Measurements from ENCODE around the gene SLC5A4. TPM values are rescaled to one million over a fixed set of nuclear protein-coding genes. Genes with fewer than 3 reads are reported as not detected.

The SLC5A4 gene
- total RNA-seq, 1 experiment from 2014 or later = not detected

DNA sequence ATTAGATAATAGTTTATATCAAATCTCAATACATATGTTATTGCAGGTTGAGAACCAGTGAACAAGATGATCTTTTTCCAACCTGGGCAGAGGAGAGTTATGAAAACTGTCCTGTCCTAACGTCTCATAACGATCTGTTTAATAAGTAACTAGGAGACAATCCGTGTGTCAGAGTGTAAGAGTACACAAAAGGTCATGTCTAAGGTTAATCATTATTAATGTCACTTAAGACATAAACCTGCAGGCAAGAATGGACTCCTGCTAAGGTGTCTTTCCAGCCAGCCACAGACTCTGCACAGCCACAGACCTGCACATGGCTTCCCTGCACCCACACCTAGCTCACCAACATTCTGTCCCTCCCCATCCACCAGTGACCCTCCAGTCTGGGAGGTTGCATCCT, 10.1 kb downstream of the SLC5A4 start:
- Histone ChIP-seq H4K20me1 (ENCODE audit: insufficient read depth) (no peaks in the 10 kb centered on the region), H3K4me1 (replicated peaks; ENCODE audit: insufficient read depth) (no peaks in the 10 kb centered on the region), H3K79me2 (ENCODE audit: low read depth) (no peaks in the 10 kb centered on the region), H2AFZ (no peak overlapping the region), H3K36me3 (ENCODE audit: low read depth) (no peaks in the 10 kb centered on the region), H3K9me2 (ENCODE audit: insufficient read depth) (no peaks in the 10 kb centered on the region), H3K27ac (no peak overlapping the region), H3F3A (ENCODE audit: insufficient read depth, low read depth) (no peaks in the 10 kb centered on the region), H3K9me3 (ENCODE audit: insufficient read depth, low read depth) (no peaks in the 10 kb centered on the region; the same call in 1 of the 2 replicates), H3K4me3 (no peak overlapping the region), H3K27me3 (ENCODE audit: insufficient read depth, low read depth) (peaks cover 59% of the 10 kb centered on the region), H3K4me2 (no peak overlapping the region)
- DNase-seq = no peak
- TF ChIP-seq EZH2 (IDR thresholded peaks at IDR 0.05; ENCODE audit: low read depth) = no peak
- TF ChIP-seq, protein P1, sequence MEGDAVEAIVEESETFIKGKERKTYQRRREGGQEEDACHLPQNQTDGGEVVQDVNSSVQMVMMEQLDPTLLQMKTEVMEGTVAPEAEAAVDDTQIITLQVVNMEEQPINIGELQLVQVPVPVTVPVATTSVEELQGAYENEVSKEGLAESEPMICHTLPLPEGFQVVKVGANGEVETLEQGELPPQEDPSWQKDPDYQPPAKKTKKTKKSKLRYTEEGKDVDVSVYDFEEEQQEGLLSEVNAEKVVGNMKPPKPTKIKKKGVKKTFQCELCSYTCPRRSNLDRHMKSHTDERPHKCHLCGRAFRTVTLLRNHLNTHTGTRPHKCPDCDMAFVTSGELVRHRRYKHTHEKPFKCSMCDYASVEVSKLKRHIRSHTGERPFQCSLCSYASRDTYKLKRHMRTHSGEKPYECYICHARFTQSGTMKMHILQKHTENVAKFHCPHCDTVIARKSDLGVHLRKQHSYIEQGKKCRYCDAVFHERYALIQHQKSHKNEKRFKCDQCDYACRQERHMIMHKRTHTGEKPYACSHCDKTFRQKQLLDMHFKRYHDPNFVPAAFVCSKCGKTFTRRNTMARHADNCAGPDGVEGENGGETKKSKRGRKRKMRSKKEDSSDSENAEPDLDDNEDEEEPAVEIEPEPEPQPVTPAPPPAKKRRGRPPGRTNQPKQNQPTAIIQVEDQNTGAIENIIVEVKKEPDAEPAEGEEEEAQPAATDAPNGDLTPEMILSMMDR (conservative IDR thresholded peaks at IDR 0.05) = no peak
- CTCF ChIA-PET = no interaction called here
- intact Hi-C loops (cut with micrococcal nuclease; ENCODE audit: unreplicated experiment) = no loop called here
- POLR2A ChIA-PET (ENCODE audit: unreplicated experiment) = no interaction called here
- BruUV-seq (replicated peaks) = no TSS peak

DNA sequence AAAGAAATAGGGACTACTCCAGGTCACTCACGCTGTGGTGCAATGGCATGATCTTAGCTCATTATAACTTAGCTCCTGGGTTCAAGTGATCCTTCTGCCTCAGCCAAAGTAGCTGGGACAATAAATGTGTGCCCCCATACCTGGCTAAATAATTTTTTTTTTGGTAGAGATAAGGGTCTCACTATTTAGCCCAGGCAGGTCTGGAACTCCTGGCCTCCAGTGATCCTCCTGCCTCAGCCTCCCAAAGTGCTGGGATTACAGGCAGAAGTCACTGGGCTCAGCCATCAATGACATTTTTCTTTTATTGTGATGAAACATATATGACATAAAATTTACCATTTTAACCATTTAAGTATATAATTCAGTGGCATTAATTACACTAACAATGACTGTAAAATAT, 10.6 kb downstream of the SLC5A4 start:
- no TSS peak for BruUV-seq (replicated peaks)
- no peak overlapping the region for H3K4me3 ChIP-seq
- intact Hi-C loops (cut with micrococcal nuclease; ENCODE audit: unreplicated experiment) = no loop called here
- no peaks in the 10 kb centered on the region for H3K4me1 ChIP-seq (replicated peaks; ENCODE audit: insufficient read depth)
- DNase-seq = no peak
- ChIA-PET CTCF (no interaction called here), POLR2A (ENCODE audit: unreplicated experiment) (no interaction called here)
- no peaks in the 10 kb centered on the region; the same call in 1 of the 2 replicates for H3K9me3 ChIP-seq (ENCODE audit: insufficient read depth, low read depth)
- H3K9me2 ChIP-seq (ENCODE audit: insufficient read depth) = no peaks in the 10 kb centered on the region
- H3K4me2 ChIP-seq = no peak overlapping the region
- no peaks in the 10 kb centered on the region for H4K20me1 ChIP-seq (ENCODE audit: insufficient read depth)
- peaks cover 54% of the 10 kb centered on the region for H3K27me3 ChIP-seq (ENCODE audit: insufficient read depth, low read depth)
- no peak overlapping the region for H2AFZ ChIP-seq
- no peak overlapping the region for H3K27ac ChIP-seq
- TF ChIP-seq EZH2 (IDR thresholded peaks at IDR 0.05; ENCODE audit: low read depth) = no peak
- TF ChIP-seq, protein P1 (conservative IDR thresholded peaks at IDR 0.05) = no peak
- H3K36me3 ChIP-seq (ENCODE audit: low read depth) = no peaks in the 10 kb centered on the region
- H3F3A ChIP-seq (ENCODE audit: insufficient read depth, low read depth) = no peaks in the 10 kb centered on the region
- H3K79me2 ChIP-seq (ENCODE audit: low read depth) = no peaks in the 10 kb centered on the region

DNA sequence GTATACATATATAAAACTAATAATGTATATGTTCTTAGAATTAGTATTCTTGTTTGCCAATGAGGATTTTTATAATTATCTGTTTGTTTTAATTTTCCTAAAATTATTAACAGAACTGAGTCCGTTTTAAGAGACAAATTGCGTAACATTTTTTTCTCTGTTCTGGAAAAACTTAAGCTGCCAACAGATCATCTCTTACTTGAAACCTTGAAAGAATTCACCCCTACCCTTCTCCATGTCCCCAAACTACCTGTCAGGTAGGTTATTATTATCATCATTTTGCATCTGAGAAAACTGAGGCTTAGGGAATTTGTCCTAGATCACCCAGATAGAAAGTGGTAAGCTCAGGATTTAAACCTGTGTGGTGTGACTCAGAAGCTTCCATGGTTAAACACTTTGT, 14.7 kb downstream of the SLC5A4 start:
- CTCF ChIA-PET = no interaction called here
- H3K9me3 ChIP-seq (ENCODE audit: insufficient read depth, low read depth) = no peaks in the 10 kb centered on the region
- no peaks in the 10 kb centered on the region; the same call in 1 of the 2 replicates for H4K20me1 ChIP-seq (ENCODE audit: insufficient read depth)
- H3F3A ChIP-seq (ENCODE audit: insufficient read depth, low read depth) = no peaks in the 10 kb centered on the region
- no peaks in the 10 kb centered on the region for H3K4me1 ChIP-seq (replicated peaks; ENCODE audit: insufficient read depth)
- BruUV-seq (replicated peaks) = no TSS peak
- H3K36me3 ChIP-seq (ENCODE audit: low read depth) = no peaks in the 10 kb centered on the region
- H3K4me2 ChIP-seq = no peak overlapping the region
- no peaks in the 10 kb centered on the region for H3K79me2 ChIP-seq (ENCODE audit: low read depth)
- TF ChIP-seq, protein P1 (conservative IDR thresholded peaks at IDR 0.05) = no peak
- no peak for TF ChIP-seq EZH2 (IDR thresholded peaks at IDR 0.05; ENCODE audit: low read depth)
- no peak for DNase-seq
- no peak overlapping the region for H2AFZ ChIP-seq
- POLR2A ChIA-PET (ENCODE audit: unreplicated experiment) = no interaction called here
- no peak overlapping the region for H3K27ac ChIP-seq
- H3K4me3 ChIP-seq = no peak overlapping the region
- no peaks in the 10 kb centered on the region for H3K9me2 ChIP-seq (ENCODE audit: insufficient read depth)
- H3K27me3 ChIP-seq (ENCODE audit: insufficient read depth, low read depth) = peaks cover 52% of the 10 kb centered on the region
- intact Hi-C loops (cut with micrococcal nuclease; ENCODE audit: unreplicated experiment) = no loop called here
